Measurements from ENCODE around the gene EFCAB10. TPM values are rescaled to one million over a fixed set of nuclear protein-coding genes. Genes with fewer than 3 reads are reported as not detected.
"Not testable (repeated sequence)": the region's sequence is repeated elsewhere in the genome, so short reads cannot be mapped to it uniquely, and the experiment has no call there.

EFCAB10 gene
- total RNA-seq, 1 donor from 2014 or later = not detected

DNA sequence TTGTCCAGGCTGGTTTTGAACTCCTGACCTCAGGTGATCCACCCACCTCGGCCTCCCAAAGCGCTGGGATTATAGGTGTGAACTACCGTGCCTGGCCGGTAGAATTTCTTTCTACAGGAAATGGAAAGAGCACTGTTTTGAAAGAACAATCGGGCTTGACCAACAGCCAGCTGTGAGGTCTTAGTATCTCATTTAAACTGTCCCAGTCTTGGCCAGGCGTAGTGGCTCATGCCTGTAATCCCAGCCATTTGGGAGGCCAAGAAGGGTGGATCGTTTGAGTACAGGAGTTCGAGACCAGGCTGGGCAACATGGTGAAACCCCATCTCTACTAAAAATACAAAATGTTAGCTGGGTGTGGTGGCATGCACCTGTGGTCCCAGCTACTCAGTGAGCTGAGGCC lies 17.8 kb upstream of the EFCAB10 start:
- not testable (repeated sequence) for DNase-seq (ENCODE audit: low read depth in 2 of 2)

DNA sequence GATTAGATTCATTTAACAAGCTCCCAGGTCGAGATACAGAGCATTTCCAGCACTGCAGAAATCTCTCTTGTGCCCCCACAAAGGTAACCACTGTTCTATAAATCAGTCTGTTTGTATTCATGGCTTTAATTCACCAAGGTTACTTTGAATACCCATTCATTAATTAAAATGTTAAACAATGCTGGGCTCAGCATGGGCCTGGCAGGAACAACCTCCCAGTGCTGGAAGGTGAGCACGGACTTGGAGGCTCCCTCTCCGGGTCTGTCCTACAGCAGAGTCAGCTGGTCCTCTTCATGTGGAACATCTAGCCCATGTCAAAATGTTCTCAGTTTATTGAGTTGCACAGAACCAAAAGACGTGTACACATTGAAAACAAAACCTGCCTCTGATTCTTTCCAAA lies 15.6 kb upstream of the EFCAB10 start:
- no peak for DNase-seq (ENCODE audit: low read depth in 2 of 2)

DNA sequence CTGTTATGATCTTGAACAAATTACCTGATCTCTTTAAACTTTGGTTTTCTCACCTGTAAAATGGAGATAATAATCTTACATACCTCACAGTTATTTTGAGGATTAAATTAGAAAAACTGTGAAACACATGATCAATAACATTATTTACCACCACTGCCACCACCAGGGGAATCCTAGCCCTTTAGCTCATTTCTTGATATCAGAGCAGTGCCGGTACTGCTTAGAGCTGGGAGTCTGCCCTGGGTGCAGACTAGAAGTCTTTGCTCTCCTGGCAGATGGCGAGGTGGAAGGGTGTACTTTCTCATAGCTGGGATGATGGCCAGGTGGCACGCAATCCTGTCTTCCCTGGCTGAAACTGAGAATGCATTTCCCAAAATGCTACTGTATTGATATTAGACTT lies 12.7 kb upstream of the EFCAB10 start:
- DNase-seq (ENCODE audit: low read depth in 2 of 2) = no peak

DNA sequence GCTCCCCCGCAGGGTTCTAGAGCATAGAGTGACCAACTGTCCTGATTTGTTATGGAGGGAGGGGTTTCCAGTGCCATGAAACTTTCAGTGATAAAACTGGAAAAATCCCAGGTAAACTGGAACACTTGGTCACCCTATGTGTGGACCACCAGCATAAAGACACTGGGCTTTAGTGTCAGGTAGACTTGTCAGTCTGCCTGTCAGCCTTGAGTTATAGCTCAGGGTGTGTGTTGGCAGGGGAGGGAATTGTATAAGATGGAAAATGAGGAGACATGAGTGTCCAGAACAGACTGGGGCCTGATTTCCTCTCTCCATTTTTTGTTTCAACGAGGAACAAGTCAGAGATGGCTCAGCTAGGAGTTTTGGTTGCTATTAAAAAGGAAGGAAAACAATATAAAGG lies 10.2 kb upstream of the EFCAB10 start:
- DNase-seq (ENCODE audit: low read depth in 2 of 2) = peak in 1 of 2 donors; percentile 34

DNA sequence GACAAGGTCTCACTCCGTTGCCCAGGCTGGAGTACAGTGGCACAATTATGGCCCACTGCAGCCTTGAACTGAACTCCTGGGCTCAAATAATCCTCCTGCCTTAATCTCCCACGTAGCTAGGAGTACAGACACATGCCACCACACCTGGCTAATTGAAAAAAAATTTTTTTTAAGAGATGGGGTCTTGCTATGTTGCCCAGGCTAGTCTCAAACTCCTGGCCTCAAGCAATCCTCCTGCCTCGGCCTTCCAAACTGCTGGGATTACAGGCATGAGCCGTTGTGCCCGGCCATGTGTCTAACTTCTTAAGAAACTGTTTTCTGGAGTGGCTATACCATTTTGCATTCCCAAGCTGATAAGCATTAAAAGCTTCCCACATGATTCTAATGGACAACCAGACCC lies 9.5 kb upstream of the EFCAB10 start:
- no peak for DNase-seq (ENCODE audit: low read depth in 2 of 2)

DNA sequence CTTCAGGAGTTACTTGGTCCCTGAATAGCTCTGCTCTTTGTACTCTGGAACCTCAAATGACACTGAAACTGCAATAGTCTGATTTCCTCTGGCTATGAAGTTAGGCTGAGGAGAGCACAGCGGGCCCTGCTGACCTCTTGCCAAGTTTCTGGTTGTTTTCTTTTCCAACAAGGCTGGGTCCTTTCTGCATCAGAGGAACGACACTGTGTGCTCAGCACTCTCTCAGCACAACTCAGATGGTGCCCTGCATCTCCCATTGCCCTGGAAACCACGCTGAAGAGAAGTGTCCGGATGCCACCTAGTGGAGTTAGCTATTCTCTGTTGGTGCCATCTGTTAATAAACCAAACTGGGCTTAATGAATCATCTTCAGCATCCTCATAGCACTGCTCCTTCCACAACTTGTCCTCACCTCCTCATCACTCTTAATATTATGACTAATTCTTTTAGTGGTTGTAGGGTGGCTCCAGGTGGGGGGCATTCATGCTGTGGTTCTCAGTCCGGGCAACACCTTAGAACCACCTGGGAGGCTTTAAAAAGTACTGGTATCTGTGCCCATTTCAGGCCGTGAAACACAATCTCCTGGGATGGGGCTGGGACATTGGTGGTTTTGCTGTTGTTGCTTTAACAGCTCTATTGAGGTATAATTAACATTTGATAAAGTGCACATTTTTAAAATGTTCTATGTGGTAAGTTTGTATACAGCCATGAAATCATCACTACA lies 8.2 kb upstream of the EFCAB10 start:
- peak; percentile 73 to 81 for DNase-seq (ENCODE audit: low read depth in 2 of 2)

DNA sequence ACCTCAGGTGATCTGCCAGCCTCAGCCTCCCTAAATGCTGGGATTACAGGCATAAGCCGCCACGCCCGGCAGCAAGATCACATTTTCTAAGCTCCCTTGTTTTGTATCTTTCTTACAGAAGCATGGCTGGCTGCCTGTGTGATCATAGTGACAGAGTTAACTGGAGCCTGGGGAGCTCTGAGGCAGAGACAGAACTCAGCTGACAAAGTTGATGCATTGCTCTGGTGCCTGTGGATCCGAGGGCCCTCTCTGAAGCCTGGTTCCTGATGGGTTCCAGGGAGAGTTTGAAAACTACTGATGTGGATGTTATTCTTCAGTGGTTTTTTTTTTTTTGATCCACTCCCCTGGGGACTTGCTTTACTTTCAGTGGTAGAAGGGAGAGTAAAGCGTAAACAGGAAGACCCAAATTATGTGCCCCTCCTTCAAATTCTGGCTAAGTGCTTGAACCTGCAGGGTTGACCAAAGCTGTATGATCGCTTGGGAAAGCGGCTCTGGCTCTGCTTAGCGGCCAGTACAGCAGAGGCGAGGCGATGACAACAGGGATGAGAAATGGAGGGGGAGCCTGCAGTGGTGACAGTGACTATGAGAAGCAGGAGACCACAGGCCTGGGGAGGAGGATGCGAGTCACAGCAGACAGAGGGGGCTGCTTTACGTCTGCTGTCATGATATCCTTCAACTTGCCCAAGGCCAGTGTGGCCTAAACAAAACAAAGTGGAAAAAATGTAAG lies 6.8 kb upstream of the EFCAB10 start:
- no peak for DNase-seq (ENCODE audit: low read depth in 2 of 2)

DNA sequence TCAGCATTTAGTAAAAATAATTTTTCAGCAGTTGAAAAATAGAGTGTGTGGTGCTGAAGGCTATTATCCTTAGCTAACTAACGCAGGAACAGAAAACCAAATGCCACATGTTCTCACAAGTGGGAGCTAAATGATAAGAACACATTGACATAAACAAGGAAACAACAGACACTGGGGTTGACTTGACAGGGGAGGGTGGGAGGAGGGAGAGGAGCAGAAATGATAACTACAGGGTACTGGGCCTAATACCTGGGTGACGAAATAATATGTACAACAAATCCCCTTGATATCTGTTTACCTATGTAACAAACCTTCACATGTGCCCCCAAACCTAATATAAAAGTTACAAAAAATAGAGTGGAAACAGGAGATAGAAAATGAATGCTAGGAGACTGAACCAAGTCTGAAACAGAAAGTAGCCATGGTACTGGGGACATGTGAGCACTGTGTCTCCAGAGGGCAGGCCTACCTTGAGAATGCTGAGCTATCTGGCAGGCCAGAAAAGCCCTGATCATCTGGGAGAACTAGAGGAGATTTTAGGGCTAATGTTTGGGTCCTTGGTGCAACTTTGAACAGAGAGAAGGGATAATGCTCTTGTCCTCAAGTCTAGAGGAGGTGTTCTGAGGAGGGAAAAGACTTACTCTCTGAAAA lies 4.7 kb upstream of the EFCAB10 start:
- no peak for DNase-seq (ENCODE audit: low read depth in 2 of 2)

DNA sequence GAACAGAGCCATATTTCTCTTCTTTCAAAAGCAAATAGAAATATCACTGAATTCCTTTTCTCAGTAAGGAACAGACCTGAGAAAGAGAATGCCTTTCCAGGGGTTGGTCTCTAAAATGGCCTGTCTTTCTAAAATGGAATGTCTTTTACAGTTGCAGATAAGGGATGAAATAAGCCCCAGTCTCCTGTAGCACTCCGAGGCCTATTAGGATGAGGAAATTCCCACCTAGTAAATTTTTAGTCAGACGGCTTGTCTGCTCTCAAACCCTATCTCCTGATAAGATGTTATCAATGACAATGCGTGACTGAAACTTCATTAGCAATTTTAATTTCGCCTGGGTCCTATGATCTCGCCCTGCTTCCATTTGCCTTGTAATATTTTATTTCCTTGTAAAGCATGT lies 2.9 kb upstream of the EFCAB10 start:
- DNase-seq (ENCODE audit: low read depth in 2 of 2) = no peak

DNA sequence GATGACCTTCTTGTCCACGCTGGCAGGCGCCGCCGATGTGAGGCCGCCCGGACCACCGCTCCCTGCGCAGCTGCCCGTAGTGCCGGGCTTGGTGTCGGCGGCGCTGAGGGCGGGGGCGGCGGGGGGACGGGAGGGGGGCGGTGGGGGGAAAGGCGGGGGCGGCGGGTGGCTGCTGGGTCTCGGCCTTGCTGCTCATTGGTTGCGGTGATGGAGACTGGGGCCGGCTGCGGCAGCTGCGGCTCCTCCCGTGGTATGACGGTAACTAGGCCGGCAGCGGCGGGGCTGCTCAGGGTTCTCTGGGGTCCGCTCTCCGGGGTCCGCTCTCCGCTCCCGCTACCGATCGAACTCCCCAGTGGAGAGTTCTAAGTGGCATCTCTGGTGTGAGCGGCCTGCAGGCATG lies 1.8 kb upstream of the EFCAB10 start:
- DNase-seq (ENCODE audit: low read depth in 2 of 2) = no peak

DNA sequence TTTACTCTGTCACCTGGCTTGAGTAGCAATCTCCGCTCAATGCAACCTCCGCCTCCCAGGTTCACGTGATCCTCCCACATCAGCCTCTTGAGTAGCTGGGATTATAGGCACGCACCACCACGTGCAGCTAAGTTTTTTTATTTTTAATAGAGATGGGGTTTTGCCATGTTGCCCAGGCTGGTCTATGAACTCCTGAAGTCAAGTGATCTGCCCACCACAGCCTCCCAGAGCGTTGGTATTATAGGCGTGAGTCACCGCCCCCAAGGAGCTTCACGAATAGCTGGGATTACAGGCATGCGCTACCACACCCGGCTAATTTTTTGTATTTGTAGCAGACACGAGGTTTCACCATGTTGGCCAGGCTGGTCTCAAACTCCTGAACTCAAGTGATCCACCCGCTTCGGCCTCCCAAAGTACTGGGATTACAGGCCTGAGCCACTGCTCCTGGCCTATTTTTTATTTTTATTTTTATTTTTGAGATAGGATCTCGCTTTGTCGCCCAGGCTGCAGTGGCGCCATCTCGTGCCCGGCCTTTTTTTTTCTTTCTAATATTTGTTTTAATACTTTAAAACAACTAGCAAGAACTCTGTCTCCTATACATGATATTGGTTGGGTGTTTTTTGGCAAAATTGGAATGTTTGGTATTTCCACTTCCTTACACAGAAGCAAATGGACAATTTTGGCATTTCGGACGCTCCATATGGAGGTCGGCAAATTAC lies 1.1 kb downstream of the EFCAB10 start:
- no peak for DNase-seq (ENCODE audit: low read depth in 2 of 2)

DNA sequence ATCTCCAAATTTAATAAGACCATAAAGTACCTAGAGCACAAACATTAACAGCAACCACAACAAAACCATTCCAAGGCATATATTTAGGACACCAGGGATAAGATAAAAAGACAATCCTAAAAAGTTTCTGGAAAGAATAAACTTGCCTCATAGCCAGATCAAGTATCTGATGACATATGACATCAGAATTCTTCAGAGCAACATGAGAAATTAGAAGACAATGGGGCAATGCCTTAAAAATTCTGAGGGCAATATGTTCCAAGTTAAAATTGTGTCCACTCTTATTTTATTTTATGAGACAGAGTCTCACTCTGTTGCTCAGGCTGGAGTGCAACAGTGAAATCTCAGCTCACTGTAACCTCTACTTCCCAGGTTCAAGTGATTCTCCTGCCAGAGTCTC lies 2.8 kb downstream of the EFCAB10 start:
- no peak for DNase-seq (ENCODE audit: low read depth in 2 of 2)

DNA sequence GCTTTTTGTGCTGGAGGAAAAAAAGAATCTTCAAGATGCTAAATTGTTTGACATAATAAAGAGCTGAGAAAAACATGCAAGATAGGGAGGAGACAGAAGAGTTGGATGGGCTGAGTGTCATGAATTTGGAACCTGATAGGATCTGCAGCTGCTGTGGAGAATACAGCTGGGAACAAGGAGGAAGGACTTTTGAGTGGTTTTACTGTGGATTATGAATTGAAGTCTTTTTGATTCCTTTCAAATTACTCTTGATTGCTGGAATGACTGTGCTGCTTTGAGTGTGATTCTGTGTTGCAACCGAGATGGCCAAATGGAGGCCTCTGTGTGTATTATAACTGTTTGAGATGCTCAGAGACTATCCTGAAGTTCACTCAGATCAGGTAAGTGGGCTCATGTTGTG lies 4.0 kb downstream of the EFCAB10 start:
- no peak for DNase-seq (ENCODE audit: low read depth in 2 of 2)

DNA sequence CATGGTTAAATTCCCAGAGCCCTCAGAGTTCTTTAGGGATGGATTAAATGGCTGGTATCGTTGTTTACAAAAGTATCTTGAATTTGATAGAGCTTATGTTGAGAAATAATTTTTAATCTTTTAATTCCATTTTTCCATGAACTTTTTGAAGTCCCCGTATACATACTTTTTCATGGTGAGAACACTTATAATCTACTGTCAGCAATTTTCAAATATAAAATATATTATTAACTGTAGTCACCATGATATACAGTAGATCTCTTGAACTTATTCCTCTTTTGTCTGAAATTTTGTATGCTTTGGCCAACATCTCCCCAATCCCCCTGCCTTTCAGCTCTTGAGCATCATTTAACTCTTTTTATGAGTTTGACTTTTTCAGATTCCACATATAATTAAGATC lies 9.4 kb downstream of the EFCAB10 start:
- DNase-seq (ENCODE audit: low read depth in 2 of 2) = no peak

DNA sequence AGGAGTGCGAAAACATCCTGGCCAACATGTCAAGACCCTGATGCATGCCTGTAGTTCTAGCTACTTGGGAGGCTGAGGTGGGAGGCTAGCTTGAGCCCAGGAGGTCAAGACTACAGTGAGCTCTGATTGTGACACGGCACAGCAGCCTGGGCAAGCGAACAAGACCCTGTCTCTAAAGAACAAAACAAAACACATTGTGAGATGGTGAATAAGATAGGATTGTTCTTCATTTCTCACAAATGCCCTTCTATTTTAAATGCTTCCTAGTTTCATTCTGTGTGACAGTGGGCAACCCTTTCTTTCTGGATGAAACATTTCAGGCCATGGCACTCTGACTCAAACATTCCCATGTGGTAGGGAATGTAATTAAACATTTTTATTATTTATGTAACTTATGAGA lies 13.5 kb downstream of the EFCAB10 start:
- no peak for DNase-seq (ENCODE audit: low read depth in 2 of 2)

DNA sequence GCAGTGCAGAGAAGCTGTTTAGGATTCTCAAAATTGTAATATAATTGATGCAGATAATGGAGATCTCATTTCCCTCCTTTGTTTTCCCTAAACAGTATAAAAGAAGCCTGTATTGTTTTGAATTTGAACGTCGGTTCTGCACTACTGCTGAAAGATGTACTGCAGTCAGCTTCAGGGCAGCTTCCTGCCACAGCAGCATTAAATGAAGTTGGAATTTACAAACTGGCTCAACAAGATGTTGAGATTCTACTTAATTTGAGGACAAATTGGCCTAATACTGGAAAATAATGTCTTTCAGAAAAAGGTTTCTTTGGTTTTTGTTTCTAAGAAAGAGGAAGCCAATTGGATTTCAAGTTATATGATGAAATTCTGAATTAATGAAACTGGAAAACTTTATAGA lies 14.3 kb downstream of the EFCAB10 start:
- peak; percentile 30 to 50 for DNase-seq (ENCODE audit: low read depth in 2 of 2)

DNA sequence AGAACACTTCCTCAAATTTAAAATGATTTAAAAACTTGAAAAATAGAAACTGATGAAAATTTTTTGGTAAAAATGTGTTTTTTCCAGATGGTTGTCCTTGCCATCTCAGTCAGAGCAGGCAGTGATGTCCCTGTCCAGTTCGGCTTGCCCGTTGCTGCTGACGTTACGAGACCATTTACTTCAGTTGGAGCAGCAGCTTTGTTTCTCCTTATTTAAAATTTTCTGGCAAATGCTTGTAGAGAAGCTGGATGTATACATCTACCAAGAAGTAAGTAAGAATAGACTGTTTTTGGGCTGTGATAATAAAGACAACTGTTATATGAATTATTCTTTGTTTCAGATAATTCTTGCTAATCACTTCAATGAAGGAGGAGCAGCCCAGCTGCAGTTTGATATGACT lies 16.1 kb downstream of the EFCAB10 start:
- DNase-seq (ENCODE audit: low read depth in 2 of 2) = no peak

DNA sequence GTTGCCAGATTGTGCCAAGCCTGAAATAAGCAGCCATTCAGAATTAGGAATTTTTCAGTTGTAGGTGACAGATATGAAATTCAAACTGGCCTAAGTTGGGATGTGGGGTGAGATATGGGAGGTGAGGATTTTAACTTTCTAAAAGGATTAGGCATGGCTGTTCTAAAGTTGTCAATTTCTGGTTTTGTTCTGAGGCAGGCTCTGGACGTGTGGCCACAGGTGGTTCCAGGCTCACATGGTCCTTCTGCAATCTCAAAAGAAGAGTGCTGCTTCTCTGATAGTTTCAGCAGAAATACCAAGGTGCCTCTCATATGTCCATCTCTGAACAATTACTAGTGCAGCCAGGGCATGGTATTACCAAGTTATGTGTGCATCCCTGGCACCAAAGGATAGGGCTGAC lies 21.4 kb downstream of the EFCAB10 start:
- DNase-seq (ENCODE audit: low read depth in 2 of 2) = no peak

DNA sequence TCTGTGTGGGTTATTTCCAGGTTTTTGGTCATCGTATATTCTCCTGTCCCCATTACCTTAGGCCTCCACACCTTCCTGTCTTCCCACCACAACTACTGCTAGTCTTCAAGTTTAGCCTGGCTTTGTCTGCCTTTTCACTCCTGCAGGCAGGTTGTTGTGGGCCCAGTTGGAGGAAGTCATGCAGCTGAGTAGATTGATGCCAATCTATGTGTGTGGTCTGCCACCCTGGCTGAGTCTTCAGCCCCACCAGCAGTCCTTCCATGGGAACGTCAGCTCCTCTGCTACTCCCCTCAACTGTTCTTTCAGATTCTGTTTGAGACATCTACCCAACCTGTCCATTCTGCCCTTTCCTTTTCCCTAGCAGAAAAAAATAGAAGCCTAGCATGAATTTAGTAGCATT lies 43.0 kb downstream of the EFCAB10 start:
- no peak for DNase-seq (ENCODE audit: low read depth in 2 of 2)

DNA sequence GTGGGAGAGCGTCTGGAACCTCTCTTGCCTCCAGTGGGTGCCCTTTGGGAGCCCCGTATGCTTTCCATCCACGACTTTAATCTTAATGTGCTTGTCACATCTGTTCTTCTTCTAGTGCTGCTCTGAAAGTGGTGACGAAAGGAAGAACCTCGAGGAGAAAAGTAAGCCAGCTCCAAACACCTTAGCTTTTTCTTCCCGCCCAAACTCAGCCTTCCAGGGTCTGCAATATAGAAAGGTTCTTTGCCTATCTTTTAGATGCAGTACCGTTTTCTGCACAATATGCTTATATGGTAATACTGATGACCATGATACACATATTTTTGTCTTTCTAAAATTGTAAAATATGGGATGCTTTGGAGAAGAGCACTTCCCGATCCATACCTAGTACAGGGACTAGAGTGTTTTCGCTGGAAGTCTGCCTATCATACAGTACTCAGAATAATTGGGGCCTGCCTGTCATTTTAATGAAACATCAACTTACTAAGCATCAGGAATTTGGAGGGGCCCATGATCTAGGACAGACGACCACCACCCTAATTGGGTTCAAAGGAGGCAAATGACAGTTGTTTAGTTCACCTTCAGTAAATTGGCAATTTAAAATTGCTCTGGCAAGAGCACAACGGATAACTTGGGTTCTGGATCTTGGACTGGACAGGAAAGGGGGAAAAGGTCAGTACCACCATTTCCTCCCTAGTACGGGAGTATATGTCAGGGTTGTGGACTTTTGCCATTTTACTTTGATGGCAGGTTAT lies 48.4 kb downstream of the EFCAB10 start:
- DNase-seq (ENCODE audit: low read depth in 2 of 2) = no peak
